Lower lobe of right lung (tissue), 2 donors: ENCODE measurements around the gene COLEC12. TPM values are rescaled to one million over a fixed set of nuclear protein-coding genes. Genes with fewer than 3 reads are reported as not detected.

Source experiments
- ATAC-seq, 2 donors: fragments of 200-7000 bp; cut with Tn5 transposase; one replicate each; pipeline ENCODE4 v1.9.1; 2020 to 2022; ENCODE audit warnings: mild to moderate bottlenecking in 2 of 2, moderate library complexity in 2 of 2
- DNase-seq: peaks from one replicate; pipeline ENCODE4 v3.0.0-alpha.2; 2020
- H3K27ac ChIP-seq: fragments of 200-600 bp; one replicate; pipeline ENCODE4 v1.8.0; 2022
- H3K27me3 ChIP-seq: fragments of 200-600 bp; one replicate; pipeline ENCODE4 v1.8.0; 2022; ENCODE audit warnings: low read depth
- H3K36me3 ChIP-seq: fragments of 200-600 bp; one replicate; pipeline ENCODE4 v1.8.0; 2022; ENCODE audit warnings: mild to moderate bottlenecking
- H3K4me1 ChIP-seq: fragments of 200-600 bp; one replicate; pipeline ENCODE4 v1.8.0; 2022
- H3K4me3 ChIP-seq: fragments of 200-600 bp; one replicate; pipeline ENCODE4 v1.8.0; 2022; ENCODE audit warnings: mild to moderate bottlenecking
- H3K9me3 ChIP-seq: fragments of 200-600 bp; one replicate; pipeline ENCODE4 v1.8.0; 2022
- CTCF ChIP-seq: fragments of 200-600 bp; IDR thresholded peaks from one replicate; pipeline ENCODE4 v1.8.0; 2022; ENCODE audit warnings: antibody characterized with exemption, mild to moderate bottlenecking
- intact Hi-C: fragments of 100-400 bp; cut with DNase I; formaldehyde crosslinking; loops from one replicate; pipeline ENCODE4 v1.11.0; 2022
- total RNA-seq: library from RNA; stranded (reverse); fragmentation: NEBNext Ultra II Directional; extraction: Animal tissue kit (Norgen Biotek cat#: 25700); gene quantifications from one replicate; pipeline ENCODE4 v1.2.1, GENCODE V29; 2021
- donor health status: DM: no; HTN: yes; CAD: no; lungs with severe emphysema.

COLEC12 gene
- total RNA-seq, 1 donor from 2014 or later: 79.2 TPM

- Histone ChIP-seq H3K36me3 (no peaks in the 10 kb centered on the region), H3K9me3 (no peaks in the 10 kb centered on the region), H3K27ac (no peak overlapping the region), H3K27me3 (no peaks in the 10 kb centered on the region), H3K4me3 (no peak overlapping the region), H3K4me1 (peaks cover 37% of the 10 kb centered on the region)
- DNase-seq (no peak), ATAC-seq (no peak)
- no peak for TF ChIP-seq CTCF
- intact Hi-C loops: no loop called here
Measured at GRCh38 chr18:366466-367061, 133.9 kb downstream of the COLEC12 start.

GRCh38 chr18:365651-366050, 134.8 kb downstream of the COLEC12 start:
- no peak for DNase-seq
- no peak overlapping the region for H3K27ac ChIP-seq
- TF ChIP-seq CTCF: no peak
- ATAC-seq: no peak
- H3K27me3 ChIP-seq: no peaks in the 10 kb centered on the region
- H3K9me3 ChIP-seq: no peaks in the 10 kb centered on the region
- intact Hi-C loops: no loop called here
- H3K4me3 ChIP-seq: no peak overlapping the region
- H3K36me3 ChIP-seq: no peaks in the 10 kb centered on the region
- peaks cover 31% of the 10 kb centered on the region for H3K4me1 ChIP-seq

- no peaks in the 10 kb centered on the region for H3K9me3 ChIP-seq
- intact Hi-C loops: no loop called here
- H3K36me3 ChIP-seq: no peaks in the 10 kb centered on the region
- H3K4me3 ChIP-seq: no peak overlapping the region
- no peak overlapping the region for H3K27ac ChIP-seq
- H3K4me1 ChIP-seq: peaks cover 25% of the 10 kb centered on the region
- no peaks in the 10 kb centered on the region for H3K27me3 ChIP-seq
- DNase-seq: no peak
- ATAC-seq: no peak
- TF ChIP-seq CTCF: no peak
Measured at GRCh38 chr18:364256-364826, 136.2 kb downstream of the COLEC12 start.

- no peaks in the 10 kb centered on the region for H3K36me3 ChIP-seq
- no peak overlapping the region for H3K4me3 ChIP-seq
- no peak for TF ChIP-seq CTCF
- H3K27ac ChIP-seq: peak overlapping the region; percentile 22
- H3K4me1 ChIP-seq: peaks cover 25% of the 10 kb centered on the region
- H3K9me3 ChIP-seq: no peaks in the 10 kb centered on the region
- no peaks in the 10 kb centered on the region for H3K27me3 ChIP-seq
- intact Hi-C loops: no loop called here
- DNase-seq: no peak
- ATAC-seq: peak in 1 of 2 donors; percentile 15
Measured at GRCh38 chr18:363301-364085, 137.0 kb downstream of the COLEC12 start.

- peak overlapping the region; percentile 22 for H3K27ac ChIP-seq
- intact Hi-C loops: no loop called here
- H3K4me1 ChIP-seq: peaks cover 25% of the 10 kb centered on the region
- no peaks in the 10 kb centered on the region for H3K36me3 ChIP-seq
- H3K9me3 ChIP-seq: no peaks in the 10 kb centered on the region
- H3K4me3 ChIP-seq: no peak overlapping the region
- no peak for DNase-seq
- no peaks in the 10 kb centered on the region for H3K27me3 ChIP-seq
- no peak for ATAC-seq
- TF ChIP-seq CTCF: no peak
Measured at GRCh38 chr18:362311-363290, 137.9 kb downstream of the COLEC12 start.
